HG03354 (cell line): ENCODE results near the gene TAF6.
"Not testable (repeated sequence)": the region's sequence is repeated elsewhere in the genome, so short reads cannot be mapped to it uniquely, and the experiment has no call there.

Experiments
- ATAC-seq: cut with Tn5 transposase; IDR thresholded peaks from one replicate; pipeline ENCODE4 v1.9.1; 2021; ENCODE audit warnings: mild to moderate bottlenecking; ENCODE audit not compliant: unreplicated experiment, poor library complexity, severe bottlenecking

Gene TAF6

DNA sequence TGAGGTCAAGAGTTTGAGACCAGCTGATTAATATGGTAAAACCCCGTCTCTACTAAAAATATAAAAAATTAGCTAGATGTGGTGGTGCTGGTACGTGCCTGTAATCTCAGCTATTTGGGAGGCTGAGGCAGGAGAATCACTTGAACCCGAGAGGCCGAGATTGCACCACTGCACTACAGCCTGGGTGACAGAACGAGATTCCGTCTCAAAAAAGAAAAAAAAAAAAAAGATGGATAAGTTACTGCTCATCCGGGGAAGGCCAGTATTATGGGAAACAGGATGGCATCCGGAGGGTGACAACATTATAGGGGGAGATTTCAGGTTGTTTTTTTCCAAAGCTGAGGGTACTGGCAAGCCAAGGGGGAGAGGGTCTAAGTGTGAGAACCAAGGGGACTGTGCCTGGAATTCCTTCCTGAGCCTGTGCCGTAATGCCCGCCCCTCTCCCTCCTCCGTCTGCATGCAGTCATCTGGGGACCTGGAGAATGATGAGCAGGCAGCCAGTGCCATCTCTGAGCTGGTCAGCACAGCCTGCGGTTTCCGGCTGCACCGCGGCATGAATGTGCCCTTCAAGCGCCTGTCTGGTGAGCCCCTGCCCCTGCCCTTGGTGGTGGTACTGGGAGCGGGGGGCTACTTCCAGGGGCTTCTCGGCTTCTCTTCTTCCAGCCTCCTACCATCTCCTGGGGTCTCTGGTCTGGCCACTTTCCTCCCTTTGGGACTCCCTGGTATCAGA lies 33.9 kb upstream of the TAF6 start:
- ATAC-seq = no peak

DNA sequence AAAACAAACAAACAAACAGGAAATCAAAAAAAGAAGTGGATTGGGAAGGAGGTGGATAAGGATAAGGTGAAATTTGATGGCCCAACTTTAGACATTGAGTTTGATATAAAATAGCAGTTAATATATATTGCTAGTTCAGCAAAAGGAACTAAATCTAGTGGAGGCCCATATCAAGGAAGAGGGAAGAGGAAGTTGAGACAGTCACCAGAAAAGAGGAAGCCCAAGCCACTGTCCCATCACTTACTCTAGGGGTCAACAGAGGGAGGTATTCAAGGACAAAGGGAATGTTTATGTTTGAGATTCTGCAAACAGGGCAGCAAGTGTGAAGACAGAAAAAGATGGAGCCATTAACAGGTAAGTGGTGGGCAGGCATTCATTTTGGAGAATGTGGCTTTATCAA lies 33.2 kb upstream of the TAF6 start:
- ATAC-seq = no peak

DNA sequence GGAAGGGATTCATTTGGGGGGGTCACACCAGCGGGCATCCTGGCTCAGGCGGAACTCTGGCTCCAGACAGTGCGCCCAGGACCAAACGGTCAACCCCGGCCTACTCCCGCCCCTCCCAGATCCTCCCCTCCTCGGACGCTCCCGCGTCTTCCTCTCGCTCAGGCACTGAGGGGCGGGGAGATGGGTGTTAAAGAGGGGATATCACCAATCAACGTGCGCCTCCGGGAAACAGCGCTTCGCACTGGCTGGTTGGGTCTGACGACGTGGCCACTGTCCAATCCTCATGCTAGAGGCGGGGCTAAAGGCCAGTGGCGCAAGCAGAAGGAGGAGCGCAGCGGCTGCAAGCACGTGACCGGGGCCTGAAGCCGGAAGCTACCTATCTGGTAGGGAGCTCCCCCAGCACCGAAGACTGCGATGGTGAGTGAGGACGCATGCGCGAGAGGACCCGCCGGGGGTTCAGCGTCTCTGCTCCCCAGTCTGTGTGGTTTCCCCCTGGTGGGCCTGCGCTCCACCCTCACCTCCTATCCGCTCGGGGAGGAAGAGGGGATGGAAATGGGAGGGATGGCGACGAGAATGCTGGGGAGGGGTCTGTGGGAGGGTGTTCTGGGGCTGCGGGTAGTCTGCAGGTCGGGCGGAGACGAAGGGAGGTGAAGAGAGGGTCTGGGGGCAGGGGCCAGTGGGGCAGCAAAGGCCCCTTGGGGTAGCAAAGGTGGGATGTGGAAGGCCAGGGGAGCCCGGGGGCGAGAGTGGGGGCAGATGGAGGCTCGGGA lies 29.6 kb upstream of the TAF6 start, which contains the start of gene LAMTOR4:
LAMTOR4 (plus strand) TSS at position 360 of the 770 bp plus-strand sequence; CDS start at position 415, 55 bp downstream.
- ATAC-seq = peak; percentile 98

DNA sequence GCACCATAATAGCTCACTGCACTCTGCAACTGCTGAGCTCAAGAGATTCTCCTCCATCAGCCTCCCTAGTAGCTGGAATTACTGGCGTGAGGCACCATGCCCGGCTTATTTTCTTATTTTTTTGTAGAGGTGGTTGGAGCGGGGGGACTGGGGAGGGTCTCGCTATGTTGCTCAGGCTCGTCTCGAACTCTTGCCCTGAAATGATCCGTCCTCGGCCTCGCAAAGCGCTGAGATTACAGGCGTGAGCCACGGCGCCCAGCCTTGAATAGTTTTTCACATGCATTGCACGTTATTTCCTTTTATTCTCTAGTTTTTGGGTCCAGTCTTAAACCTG lies 29.0 kb upstream of the TAF6 start:
- ATAC-seq = no peak

DNA sequence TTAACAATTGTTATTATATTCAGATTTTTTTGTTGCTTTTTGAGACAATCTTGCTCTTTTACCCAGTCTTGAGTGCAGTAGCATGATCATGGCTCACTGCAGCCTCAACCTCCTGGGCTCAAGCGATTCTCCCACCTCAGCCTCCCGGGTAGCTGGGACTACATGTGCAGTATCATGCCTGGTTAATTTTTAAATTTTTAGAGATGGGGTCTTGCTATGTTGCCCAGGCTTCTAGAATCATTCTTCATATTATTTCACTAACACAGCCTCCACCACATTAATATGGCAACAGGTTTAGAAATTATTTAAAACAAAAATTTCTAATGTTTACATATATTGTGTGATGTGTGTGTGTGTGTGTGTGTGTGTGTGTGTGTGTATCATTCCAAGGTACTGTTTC lies 28.1 kb upstream of the TAF6 start:
- ATAC-seq = no peak

DNA sequence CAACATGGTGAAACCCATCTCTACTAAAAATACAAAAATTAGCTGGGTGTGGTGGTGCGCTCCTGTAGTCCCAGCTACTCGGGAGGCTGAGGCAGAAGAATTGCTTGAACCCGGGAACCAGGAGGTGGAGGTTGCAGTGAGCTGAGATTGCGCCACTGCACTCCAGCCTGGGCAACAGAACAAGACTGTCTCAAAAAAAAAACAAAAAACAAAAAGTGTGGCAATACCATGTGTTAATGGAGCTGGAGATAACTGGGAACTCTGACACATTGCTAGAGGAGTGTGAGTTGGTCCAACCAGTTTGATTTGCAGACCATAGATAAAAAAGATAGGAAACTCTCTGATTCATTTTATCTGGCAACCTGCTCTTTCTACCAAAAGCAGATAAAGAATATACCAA lies 27.2 kb upstream of the TAF6 start:
- not testable (repeated sequence) for ATAC-seq

DNA sequence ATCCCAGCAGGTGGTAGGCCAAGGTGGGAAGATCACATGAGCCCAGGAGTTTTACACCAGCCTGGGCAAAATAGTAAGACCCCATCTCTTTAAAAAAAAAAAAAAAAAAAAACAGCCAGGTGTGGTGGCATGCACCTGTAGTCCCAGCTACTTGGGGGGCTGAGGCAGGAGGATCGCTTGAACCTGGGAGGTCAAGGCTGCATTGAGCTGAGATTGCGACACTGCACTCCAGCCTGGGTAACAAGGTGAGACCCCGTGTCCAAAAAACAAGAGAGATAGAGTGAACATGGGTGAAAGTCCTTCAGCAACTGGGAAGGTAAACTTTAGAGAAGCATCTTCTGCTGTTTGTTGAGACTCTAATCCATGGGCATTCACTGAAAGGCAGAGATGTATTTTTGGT lies 23.3 kb upstream of the TAF6 start:
- no peak for ATAC-seq

DNA sequence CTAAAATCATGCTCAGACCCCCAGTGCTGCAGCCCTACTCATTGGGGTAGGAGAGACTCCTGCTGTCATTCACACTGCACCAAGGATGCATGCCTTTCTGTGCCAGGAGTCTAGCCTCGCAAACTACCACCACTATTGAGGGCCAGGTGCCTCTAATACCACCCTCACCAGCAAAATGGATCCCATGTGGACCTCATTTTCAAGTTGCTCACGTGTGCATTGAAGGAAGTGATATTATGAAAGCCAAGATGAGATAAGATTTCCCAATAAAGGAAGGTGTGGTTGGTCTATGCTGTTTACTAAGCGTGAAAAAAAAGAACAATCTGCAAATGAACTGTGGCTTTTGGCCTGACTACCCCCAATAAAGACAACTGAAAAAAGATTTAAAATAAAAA lies 22.4 kb upstream of the TAF6 start:
- ATAC-seq = no peak

DNA sequence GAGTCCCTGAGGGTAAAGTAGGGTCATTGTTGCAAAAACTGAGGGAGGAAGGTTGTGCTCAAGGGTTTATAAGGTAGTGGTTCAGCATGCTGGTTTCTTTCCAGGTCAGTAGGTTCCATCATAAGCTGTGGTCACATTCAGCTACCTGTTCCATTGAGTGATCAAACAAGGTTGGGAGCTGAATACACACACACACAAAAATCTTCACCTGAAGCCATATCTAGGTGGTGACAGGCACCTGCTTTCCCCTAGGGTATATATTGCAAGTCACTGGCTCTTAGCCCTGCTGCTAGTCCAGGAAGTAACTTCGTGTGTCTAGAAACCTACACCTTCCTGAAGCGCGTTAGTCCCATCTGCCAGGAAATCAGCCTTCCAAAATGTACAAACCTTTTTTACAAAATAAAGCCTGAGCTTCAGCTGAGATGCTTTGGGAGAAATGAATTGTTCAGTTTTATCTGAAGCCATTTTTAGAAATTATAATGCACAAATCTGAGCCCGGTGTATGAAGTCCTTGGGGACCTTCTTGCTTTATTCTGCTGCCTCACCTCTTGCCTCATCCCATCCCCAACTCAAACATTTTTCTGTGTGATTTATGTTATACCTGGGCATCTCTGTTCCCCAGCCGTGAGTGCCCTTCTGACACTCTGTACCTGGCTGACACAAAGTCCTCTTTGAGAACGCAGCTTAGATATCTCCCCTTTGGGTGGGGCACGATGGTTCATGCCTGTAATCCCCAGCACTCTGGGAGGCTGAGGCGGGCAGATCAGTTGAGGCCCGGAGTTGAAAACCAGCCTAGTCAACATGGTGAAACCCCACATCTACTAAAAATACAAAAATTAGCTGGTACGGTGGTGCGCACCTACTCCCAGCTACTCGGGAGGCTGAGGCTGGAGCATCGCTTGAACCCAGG lies 18.9 kb upstream of the TAF6 start:
- no peak for ATAC-seq

DNA sequence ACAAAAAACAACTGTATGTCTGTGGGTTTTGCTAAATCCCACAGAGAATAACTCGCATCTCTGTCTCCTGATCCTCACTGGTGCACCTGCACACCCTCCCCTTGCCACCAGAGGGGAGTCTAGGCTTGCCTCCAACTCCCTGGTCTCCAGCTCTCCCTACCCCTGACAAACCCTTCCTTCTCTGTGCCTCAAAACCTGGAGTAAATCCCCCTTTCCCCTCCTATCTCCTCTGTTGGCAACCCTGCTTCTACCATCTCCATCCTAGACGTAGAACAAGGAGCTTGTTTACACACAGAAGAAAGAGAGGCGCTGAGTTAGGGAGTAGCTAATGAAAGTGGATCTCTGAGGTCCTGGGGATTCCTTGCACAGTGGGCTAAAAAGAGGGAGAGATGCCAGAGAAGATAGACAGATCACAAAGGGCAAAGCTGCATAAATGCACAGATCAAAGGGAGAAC lies 13.6 kb upstream of the TAF6 start:
- ATAC-seq = peak; percentile 71

DNA sequence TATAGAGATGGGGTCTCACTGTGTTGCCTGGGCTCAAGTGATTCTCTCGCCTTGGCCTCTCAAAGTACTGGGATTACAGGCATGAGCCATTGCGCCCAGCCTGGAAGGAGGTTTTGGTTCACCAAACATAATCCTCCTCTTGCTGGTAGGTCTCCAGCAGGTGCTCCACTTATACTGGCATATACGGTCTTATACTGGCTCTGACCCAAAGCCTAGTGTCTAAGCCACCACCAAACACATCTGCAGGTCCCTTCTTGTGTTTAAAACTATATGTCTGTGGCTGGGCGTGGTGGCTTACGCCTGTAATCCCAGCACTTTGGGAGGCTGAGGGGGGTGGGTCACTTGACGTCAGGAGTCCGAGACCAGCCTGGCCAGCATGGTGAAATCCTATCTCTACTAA lies 13.0 kb upstream of the TAF6 start:
- ATAC-seq = no peak

DNA sequence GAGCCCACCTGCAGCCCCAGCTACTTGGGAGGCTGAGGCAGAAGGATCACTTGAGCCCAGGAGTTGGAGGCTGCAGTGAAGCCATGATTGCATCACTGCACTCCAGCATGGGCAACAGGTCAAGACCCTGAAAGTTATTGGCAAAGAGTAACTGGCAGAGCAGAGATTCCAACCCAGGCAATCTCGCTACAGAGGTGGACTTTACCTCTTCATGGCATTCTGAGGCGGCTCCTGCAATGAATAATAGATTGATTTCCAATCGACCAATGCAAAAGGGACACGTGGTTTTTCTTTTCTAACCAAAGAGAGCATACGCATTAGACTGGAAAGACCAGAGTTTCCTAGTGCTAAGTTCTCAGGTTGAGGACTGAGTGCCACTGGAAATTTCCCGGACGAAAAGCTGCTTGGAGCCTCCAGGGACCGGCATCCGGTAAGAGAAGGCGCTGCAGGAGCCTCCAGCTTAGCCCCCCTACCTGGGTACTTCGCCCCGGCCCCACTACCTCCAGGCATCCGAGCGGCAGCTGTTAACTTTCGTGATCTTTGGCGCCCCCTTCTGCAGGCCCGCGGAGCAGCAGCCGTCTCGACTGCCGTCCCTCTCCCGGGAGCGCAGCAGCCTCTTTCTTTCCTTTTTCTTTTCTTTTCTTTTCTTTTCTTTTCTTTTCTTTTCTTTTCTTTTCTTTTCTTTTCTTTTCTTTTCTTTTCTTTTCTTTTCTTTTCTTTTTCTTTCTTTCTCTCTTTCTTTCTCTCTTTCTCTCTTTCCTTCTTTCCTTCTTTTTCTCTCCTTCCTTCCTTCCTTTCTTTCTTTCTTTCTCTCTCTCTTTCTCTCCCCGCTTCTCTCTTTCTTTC lies 11.7 kb upstream of the TAF6 start:
- ATAC-seq = no peak

DNA sequence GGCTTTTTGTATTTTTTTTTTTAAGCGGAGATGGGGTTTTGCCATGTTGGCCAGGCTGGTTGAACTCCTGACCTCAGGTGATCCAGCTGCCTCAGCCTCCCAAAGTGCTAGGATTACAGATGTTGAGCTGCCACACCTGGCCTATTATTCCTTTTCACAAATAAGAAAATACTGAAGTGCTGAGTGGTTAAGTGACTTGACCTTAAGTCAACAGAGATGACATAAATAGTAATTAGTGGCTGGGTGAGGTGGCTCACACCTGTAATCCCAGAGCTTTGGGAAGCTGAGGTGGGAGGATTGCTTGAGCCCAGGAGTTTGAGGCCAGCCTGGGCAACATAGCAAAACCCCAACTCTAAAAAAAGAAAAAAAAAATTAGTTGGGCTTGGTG lies 11.1 kb upstream of the TAF6 start:
- ATAC-seq = not testable (repeated sequence)

DNA sequence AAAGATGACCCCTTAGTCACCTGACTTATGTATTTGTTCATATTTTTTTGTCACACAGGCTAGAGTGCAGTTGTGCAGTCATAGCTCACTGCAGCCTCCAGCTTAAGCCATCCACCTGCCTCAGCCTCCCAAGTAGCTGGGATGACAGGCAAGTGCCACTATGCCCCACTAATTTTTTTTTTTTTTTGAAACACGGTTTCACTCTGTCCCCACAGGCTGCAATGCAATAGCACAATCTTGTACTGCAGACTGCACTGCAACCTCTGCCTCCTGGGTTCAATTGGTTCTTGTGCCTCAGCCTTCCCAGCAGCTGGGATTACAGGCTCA lies 9.4 kb upstream of the TAF6 start:
- ATAC-seq = no peak

DNA sequence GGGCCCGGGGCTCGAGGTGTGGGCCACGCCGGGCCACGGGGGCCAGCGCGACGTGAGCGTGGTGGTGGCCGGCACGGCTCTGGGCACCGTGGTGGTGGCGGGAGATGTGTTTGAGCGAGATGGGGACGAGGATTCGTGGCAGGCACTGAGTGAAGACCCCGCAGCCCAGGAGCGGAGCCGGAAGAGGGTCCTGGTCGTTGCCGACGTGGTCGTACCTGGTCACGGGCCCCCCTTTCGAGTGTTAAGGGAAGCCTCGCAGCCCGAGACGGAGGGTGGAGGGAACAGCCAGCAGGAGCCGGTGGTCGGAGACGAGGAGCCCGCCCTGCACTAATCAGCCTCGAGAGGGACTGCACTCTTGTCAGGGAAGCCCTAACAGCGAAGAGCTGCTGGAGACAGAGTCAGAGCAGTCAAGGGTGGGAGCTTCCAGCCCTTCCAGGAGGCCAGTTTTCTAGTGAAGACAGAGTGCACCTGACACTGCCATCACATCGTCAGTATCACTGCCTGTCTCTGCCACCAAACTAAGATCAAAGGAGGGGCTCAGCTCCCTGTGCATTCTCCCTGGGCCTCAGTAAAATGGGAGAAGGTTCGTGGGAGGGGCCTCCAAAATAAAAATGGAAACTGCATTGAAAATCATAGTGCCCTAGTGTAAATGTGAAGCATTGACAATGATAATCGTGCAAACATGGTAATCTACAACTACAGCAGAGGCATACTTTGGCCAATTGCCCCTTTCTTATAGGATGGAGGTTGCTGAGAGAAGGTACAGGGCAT lies 8.9 kb upstream of the TAF6 start:
- ATAC-seq = no peak

DNA sequence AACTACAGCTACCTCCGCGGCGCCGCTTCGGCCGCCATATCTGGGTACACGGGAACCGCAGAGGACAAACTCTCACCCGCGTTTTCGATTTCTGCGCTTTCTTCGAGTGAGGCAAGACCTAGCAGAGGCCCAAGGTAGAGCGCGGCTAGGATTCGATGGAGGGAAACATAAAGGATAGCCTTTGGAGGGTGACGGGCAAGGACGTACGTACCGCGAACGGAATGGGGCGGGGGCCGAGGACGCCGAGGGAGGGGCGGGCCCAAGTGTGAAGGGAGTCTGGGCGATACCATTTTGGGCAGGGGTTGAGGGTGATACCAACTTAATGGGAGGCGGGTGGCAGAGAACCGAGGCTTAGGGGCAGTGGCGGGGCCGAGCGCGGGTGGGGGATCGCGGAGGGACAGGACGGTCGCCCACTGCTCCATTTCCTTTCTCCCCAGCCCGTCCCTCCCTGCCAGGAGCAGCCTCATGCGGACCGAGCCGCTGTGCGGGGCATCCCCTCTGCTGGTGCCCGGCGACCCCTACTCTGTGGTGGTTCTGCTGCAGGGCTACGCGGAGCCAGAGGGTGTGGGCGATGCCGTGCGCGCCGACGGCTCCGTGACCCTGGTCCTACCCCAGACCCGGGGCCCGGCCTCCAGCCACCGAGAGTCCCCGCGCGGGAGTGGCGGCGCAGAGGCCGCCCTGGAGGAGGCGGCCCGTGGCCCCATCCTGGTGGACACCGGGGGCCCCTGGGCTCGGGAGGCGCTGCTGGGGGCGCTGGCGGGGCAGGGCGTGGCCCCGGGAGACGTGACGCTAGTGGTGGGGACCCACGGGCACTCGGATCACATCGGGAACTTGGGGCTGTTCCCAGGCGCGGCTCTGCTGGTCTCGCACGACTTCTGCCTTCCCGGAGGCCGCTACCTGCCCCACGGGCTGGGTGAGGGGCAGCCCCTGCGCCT lies 8.0 kb upstream of the TAF6 start, which contains the start of gene MBLAC1:
MBLAC1 (plus strand) TSS at position 37 of the 935 bp plus-strand sequence; CDS start at position 466, 429 bp downstream.
- peak; percentile 74 for ATAC-seq

DNA sequence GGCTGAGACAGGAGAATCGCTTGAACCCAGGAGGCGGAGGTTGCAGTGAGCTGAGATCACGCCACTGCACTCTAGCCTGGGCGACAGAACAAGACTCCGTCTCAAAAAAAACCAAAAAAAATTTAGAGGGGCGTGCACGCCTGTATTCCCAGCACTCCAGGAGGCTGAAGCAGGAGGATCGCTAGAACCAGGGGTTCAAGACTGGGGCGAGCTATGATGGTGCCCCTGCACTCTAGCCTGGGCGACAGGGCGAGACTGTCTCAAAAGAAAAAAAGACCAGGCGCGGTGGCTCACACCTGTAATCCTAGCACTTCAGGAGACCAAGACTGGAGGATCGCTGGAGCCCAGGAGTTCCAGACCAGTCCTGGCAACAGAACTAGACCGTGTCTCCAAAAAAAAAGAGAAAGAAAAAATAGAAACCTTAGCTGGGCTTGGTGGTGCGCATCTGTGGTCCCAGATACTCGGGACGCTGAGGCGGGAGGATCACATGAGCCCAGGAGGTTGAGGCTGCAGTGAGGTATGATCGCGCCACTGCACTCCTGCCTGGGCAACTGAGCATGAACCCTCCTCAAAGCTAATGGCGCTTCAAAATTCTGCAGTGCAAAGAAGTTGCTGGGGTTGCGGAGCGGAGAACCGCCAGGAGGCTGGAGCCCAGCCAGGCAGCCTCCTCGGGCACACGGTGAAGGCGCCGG lies 7.2 kb upstream of the TAF6 start:
- no peak for ATAC-seq
